ENCODE measurements around the gene TSPYL1. TPM values are rescaled to one million over a fixed set of nuclear protein-coding genes. Genes with fewer than 3 reads are reported as not detected.

Gene TSPYL1
- total and polyA plus RNA-seq, 2 experiments from 2014 or later, result 71.5 to 89.1 TPM

- no peak for TF ChIP-seq EZH2phosphoT487 (IDR thresholded peaks at IDR 0.05; ENCODE audit: insufficient read depth, low read depth)
- TF ChIP-seq EZH2 (IDR thresholded peaks at IDR 0.05; ENCODE audit: insufficient read depth, poor library complexity, severe bottlenecking), result no peak
Measured at GRCh38 chr6:116256694-116257093, 23.0 kb downstream of the TSPYL1 start.

DNA sequence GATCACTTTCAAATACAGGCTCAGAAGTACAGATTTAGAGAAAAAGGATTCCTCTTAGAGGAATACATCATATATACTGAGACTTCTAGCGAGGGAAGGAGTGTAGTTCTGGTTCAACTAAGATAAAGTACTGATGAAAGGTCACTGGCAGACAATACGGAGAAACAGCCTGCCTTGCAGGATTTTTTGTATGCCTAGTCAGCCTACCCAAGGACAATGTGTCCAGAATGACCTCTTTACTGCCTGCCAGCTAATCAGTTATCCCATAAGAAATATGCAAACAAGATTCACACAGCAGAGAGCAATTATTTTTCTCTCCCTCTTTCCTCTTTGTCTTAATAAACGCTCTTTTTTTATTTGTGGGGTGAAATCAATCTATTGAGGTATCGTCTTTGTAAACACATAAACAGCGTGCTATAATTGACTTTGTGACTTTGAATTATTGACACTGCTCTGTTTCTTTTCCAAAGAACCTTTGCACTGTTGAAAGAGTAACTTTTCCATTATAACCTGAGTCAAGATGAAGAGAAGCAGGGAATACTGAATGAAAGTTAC lies 24.4 kb downstream of the TSPYL1 start:
- H3K27me3 ChIP-seq (replicated peaks; ENCODE audit: insufficient read depth), result no peaks in the 10 kb centered on the region
- peak; percentile 37 for DNase-seq
- peaks cover 31% of the 10 kb centered on the region for H3F3A ChIP-seq (ENCODE audit: insufficient read depth)
- H3K9me3 ChIP-seq (ENCODE audit: low read depth), result no peaks in the 10 kb centered on the region
- TF ChIP-seq EZH2phosphoT487 (IDR thresholded peaks at IDR 0.05; ENCODE audit: insufficient read depth, low read depth) (no peak), EZH2 (IDR thresholded peaks at IDR 0.05; ENCODE audit: insufficient read depth, poor library complexity, severe bottlenecking) (no peak)
- peaks cover 51% of the 10 kb centered on the region for H3K79me2 ChIP-seq (ENCODE audit: insufficient read depth)
- peak overlapping the region; percentile 87; the same call in 1 of the 2 replicates for H3K27ac ChIP-seq
- H3K4me3 ChIP-seq, result peak overlapping the region; percentile 96
- no peaks in the 10 kb centered on the region for H3K36me3 ChIP-seq (ENCODE audit: low read depth)
- peak overlapping the region; percentile 96 for H3K4me2 ChIP-seq (ENCODE audit: unreplicated experiment)
- in situ Hi-C loops (cut with MboI), result no loop called here
- WGBS, 2 experiments (ENCODE audit: low coverage in 1 of 2, low lambda C conversion rate in 2 of 2, missing lambda C conversion rate in 2 of 2), result 40 to 44% methylated on average over 5 of the region's 5 CpGs
- H3K9ac ChIP-seq, result peak overlapping the region; percentile 92
- H2AFZ ChIP-seq, result peak overlapping the region; percentile 93
- H3K9me2 ChIP-seq (ENCODE audit: insufficient read depth), result no peaks in the 10 kb centered on the region
- H3K4me1 ChIP-seq (ENCODE audit: insufficient read depth), result peaks cover 39% of the 10 kb centered on the region
- no peaks in the 10 kb centered on the region for H4K20me1 ChIP-seq (ENCODE audit: insufficient read depth)

More at GRCh38 chr6:116256694-116257093, 23.0 kb downstream of the TSPYL1 start:
- WGBS, 2 experiments (ENCODE audit: low coverage in 1 of 2, low lambda C conversion rate in 2 of 2, missing lambda C conversion rate in 2 of 2), result 96 to 100% methylated on average over 1 of the region's 1 CpG
- Histone ChIP-seq H3K4me1 (ENCODE audit: insufficient read depth) (peaks cover 27% of the 10 kb centered on the region), H3K27ac (no peak overlapping the region), H3K79me2 (ENCODE audit: insufficient read depth) (peaks cover 38% of the 10 kb centered on the region), H3K4me2 (ENCODE audit: unreplicated experiment) (no peak overlapping the region), H3K27me3 (replicated peaks; ENCODE audit: insufficient read depth) (no peaks in the 10 kb centered on the region), H3K9me3 (ENCODE audit: low read depth) (no peaks in the 10 kb centered on the region), H2AFZ (no peak overlapping the region), H3K9me2 (ENCODE audit: insufficient read depth) (no peaks in the 10 kb centered on the region), H3F3A (ENCODE audit: insufficient read depth) (peaks cover 20% of the 10 kb centered on the region), H3K4me3 (no peak overlapping the region), H3K36me3 (ENCODE audit: low read depth) (no peaks in the 10 kb centered on the region), H4K20me1 (ENCODE audit: insufficient read depth) (no peaks in the 10 kb centered on the region), H3K9ac (no peak overlapping the region)
- DNase-seq, result no peak
- in situ Hi-C loops (cut with MboI), result no loop called here

- no peaks in the 10 kb centered on the region for H3K9me3 ChIP-seq (ENCODE audit: low read depth)
- peak overlapping the region; percentile 92 for H3K9ac ChIP-seq
- H3K4me1 ChIP-seq (ENCODE audit: insufficient read depth), result peaks cover 47% of the 10 kb centered on the region
- H3K4me3 ChIP-seq, result peak overlapping the region; percentile 96
- 2 to 4% methylated on average over 4 of the region's 4 CpGs for WGBS, 2 experiments (ENCODE audit: low coverage in 1 of 2, low lambda C conversion rate in 2 of 2, missing lambda C conversion rate in 2 of 2)
- H3F3A ChIP-seq (ENCODE audit: insufficient read depth), result peaks cover 31% of the 10 kb centered on the region
- H3K9me2 ChIP-seq (ENCODE audit: insufficient read depth), result no peaks in the 10 kb centered on the region
- H3K27ac ChIP-seq, result peak overlapping the region; percentile 87
- H4K20me1 ChIP-seq (ENCODE audit: insufficient read depth), result no peaks in the 10 kb centered on the region
- in situ Hi-C loops (cut with MboI), result no loop called here
- H3K36me3 ChIP-seq (ENCODE audit: low read depth), result peaks cover 4% of the 10 kb centered on the region; the same call in 1 of the 2 replicates
- H3K79me2 ChIP-seq (ENCODE audit: insufficient read depth), result peaks cover 59% of the 10 kb centered on the region
- no peaks in the 10 kb centered on the region for H3K27me3 ChIP-seq (replicated peaks; ENCODE audit: insufficient read depth)
- H3K4me2 ChIP-seq (ENCODE audit: unreplicated experiment), result peak overlapping the region; percentile 96
- DNase-seq, result peak; percentile 22
- no peak for TF ChIP-seq EZH2 (IDR thresholded peaks at IDR 0.05; ENCODE audit: insufficient read depth, poor library complexity, severe bottlenecking)
- no peak for TF ChIP-seq EZH2phosphoT487 (IDR thresholded peaks at IDR 0.05; ENCODE audit: insufficient read depth, low read depth)
- H2AFZ ChIP-seq, result peak overlapping the region; percentile 93
Measured at GRCh38 chr6:116254297-116255056, 25.3 kb downstream of the TSPYL1 start.

DNA sequence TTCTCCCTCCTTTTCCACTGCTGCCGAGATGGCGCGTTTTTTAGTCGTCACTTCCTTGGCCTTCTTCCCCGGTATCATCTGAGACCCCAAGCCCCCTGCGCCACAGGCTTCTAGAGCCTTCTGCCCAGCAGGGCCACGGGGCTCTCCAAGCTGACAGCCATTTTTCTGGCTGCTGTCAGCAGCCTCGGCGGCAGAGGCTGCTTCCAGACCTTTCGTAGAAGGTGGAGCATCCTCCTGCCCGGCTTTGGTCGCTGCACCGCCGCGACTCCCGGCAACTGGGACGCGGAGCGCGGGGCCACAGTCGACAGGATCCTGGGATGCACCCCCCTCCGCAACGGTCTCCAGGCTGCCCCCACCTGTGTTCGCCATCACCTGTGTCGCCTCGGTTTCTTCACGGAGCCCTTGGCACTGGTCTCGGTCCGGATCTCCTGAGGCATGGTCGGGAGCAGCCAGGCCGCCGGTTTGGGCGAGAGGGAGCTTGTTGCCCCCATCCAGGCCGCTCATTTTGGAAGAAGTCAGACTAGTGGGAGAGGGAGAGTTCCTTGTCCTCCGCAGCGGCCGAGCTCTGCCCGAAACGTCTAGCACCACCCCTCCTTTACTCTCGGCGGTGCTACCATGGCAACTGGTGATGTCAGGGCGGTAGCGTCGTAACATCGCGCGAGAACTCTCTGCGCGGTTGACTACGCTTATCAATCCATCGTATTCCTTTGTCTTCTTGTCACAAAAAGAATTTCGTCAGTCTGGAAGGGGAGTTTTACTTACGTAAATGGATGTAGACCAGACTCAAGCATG lies 26.0 kb downstream of the TSPYL1 start, which contains the start of gene TSPYL4:
Gene TSPYL4 (minus strand): TSS at position 571 of the 792 bp plus-strand sequence. CDS start 67 bp downstream, at position 504.
- peak within 1 kb of the TSS; percentile 92 for H3K9ac ChIP-seq
- peak; percentile 98 for DNase-seq
- H4K20me1 ChIP-seq (ENCODE audit: insufficient read depth), result no peaks in the 10 kb centered on the region
- H3K36me3 ChIP-seq (ENCODE audit: low read depth), result peaks cover 6% of the 10 kb centered on the region; the same call in 1 of the 2 replicates
- H3K27me3 ChIP-seq (replicated peaks; ENCODE audit: insufficient read depth), result no peaks in the 10 kb centered on the region
- H3K9me2 ChIP-seq (ENCODE audit: insufficient read depth), result no peaks in the 10 kb centered on the region
- WGBS, 2 experiments (ENCODE audit: low coverage in 1 of 2, low lambda C conversion rate in 2 of 2, missing lambda C conversion rate in 2 of 2), result 0 to 1% methylated on average over 51 to 53 of the region's 53 CpGs
- TF ChIP-seq EZH2 (IDR thresholded peaks at IDR 0.05; ENCODE audit: insufficient read depth, poor library complexity, severe bottlenecking), result no peak
- no peak for TF ChIP-seq EZH2phosphoT487 (IDR thresholded peaks at IDR 0.05; ENCODE audit: insufficient read depth, low read depth)
- H3K4me3 ChIP-seq, result peak within 1 kb of the TSS; percentile 96
- H2AFZ ChIP-seq, result peak within 1 kb of the TSS; percentile 93
- H3K4me2 ChIP-seq (ENCODE audit: unreplicated experiment), result peak within 1 kb of the TSS; percentile 96
- in situ Hi-C loops (cut with MboI), result no loop called here
- peak within 1 kb of the TSS; percentile 87 for H3K27ac ChIP-seq
- H3K79me2 ChIP-seq (ENCODE audit: insufficient read depth), result peaks cover 67% of the 10 kb centered on the region
- peaks cover 31% of the 10 kb centered on the region for H3F3A ChIP-seq (ENCODE audit: insufficient read depth)
- H3K9me3 ChIP-seq (ENCODE audit: low read depth), result no peaks in the 10 kb centered on the region
- peaks cover 55% of the 10 kb centered on the region for H3K4me1 ChIP-seq (ENCODE audit: insufficient read depth)
